GM12878 (cell line): Measurements from ENCODE around the gene ZBTB38. TPM values are rescaled to one million over a fixed set of nuclear protein-coding genes. Genes with fewer than 3 reads are reported as not detected.

Source experiments
- ATAC-seq: fragments of 200-7000 bp; cut with Tn5 transposase; 3 replicates; pipeline ENCODE4 v1.9.1; 2020; ENCODE audit warnings: mild to moderate bottlenecking, moderate library complexity
- BruUV-seq: library from RNA; stranded (reverse); fragments of 400-500 nt; replicated peaks from 2 replicates; lab custom pipeline; 2021; lab: Mats Ljungman, UMichigan
- CTCF ChIA-PET: fragments of 300-600 bp; sonication (Branson Sonifier 250); formaldehyde crosslinking; extraction: SDS; loops from one replicate; lab custom pipeline; 2021; ENCODE audit warnings: inconsistent platforms; lab: Yijun Ruan, JAX
- POLR2A ChIA-PET: fragments of 350-600 bp; formaldehyde crosslinking; extraction: SDS; loops from one replicate; lab custom pipeline; 2021; ENCODE audit warnings: inconsistent platforms; lab: Charles Lee
- RAD21 ChIA-PET: fragments of 300-600 bp; sonication (Branson Sonifier 250); formaldehyde crosslinking; loops from one replicate; lab custom pipeline; 2023; ENCODE audit warnings: antibody characterized with exemption; ENCODE audit not compliant: unreplicated experiment; lab: Charles Lee
- SMC1A ChIA-PET: fragments of 300-600 bp; sonication (Branson Sonifier 250); formaldehyde crosslinking; loops from one replicate; lab custom pipeline; 2023; ENCODE audit not compliant: unreplicated experiment, uncharacterized antibody; lab: Charles Lee
- DNase-seq: peaks from one replicate; pipeline ENCODE4 v3.0.0-alpha.2; 2011; ENCODE audit warnings: low read depth, low spot score
- FAIRE-seq: peaks from 3 replicates; lab custom pipeline; 2011; peaks lifted over from hg19 to GRCh38; lab: Jason Lieb, UNC
- H2AFZ ChIP-seq: 2 replicates; pipeline ENCODE4 v1.6.0; 2011; ENCODE audit warnings: low read depth, low read length, control low read depth; ENCODE audit not compliant: control insufficient read depth
- H3K27ac ChIP-seq: 2 replicates; pipeline ENCODE4 v1.5.1; 2011; ENCODE audit warnings: control low read depth; ENCODE audit not compliant: control insufficient read depth, insufficient read depth
- H3K27me3 ChIP-seq, 2 experiments: replicated peaks in 1 of 2; 2 replicates each; pipeline versions ENCODE4 v1.6.0 to v1.6.1; 2011; ENCODE audit warnings: low read length in 1 of 2; ENCODE audit not compliant: control insufficient read depth in 2 of 2, insufficient read depth in 2 of 2
- H3K36me3 ChIP-seq, 2 experiments: 2 replicates each; pipeline ENCODE4 v1.5.1; 2011; ENCODE audit warnings: low read length in 1 of 2; ENCODE audit not compliant: control insufficient read depth in 2 of 2, insufficient read depth in 2 of 2
- H3K4me1 ChIP-seq: 2 replicates; pipeline ENCODE4 v1.6.1; 2011; ENCODE audit warnings: mild to moderate bottlenecking, low read length, moderate library complexity, mixed read lengths; ENCODE audit not compliant: control insufficient read depth, insufficient read depth
- H3K4me2 ChIP-seq: 2 replicates; pipeline ENCODE4 v1.6.0; 2011; ENCODE audit warnings: control low read depth; ENCODE audit not compliant: control insufficient read depth, insufficient read depth
- H3K4me3 ChIP-seq: fragments of 200-600 bp; sonication (generic); 2 replicates; pipeline ENCODE4 v1.5.1; 2016
- H3K79me2 ChIP-seq: 2 replicates; pipeline ENCODE4 v1.6.0; 2011; ENCODE audit warnings: low read length; ENCODE audit not compliant: control insufficient read depth, insufficient read depth
- H3K9ac ChIP-seq: 2 replicates; pipeline ENCODE4 v1.8.0; 2011; ENCODE audit warnings: low read length, control low read depth, mixed read lengths; ENCODE audit not compliant: control insufficient read depth, insufficient read depth
- H3K9me3 ChIP-seq: replicated peaks from 3 replicates; pipeline ENCODE4 v1.5.1; 2011; ENCODE audit warnings: mild to moderate bottlenecking, low read length; ENCODE audit not compliant: control insufficient read depth, insufficient read depth
- H4K20me1 ChIP-seq: 2 replicates; pipeline ENCODE4 v1.6.0; 2011; ENCODE audit not compliant: control insufficient read depth, insufficient read depth
- JUNB ChIP-seq: IDR thresholded peaks from 2 replicates; pipeline ENCODE4 v1.6.1; 2016; ENCODE audit warnings: antibody characterized with exemption, mild to moderate bottlenecking
- NR2C1 ChIP-seq: fragments of 450-650 bp; IDR thresholded peaks from 2 replicates; pipeline ENCODE4 v1.6.1; 2017; ENCODE audit warnings: antibody characterized with exemption, mild to moderate bottlenecking, moderate library complexity
- NR2F1 ChIP-seq: fragments of 450-650 bp; conservative IDR thresholded peaks from 2 replicates; pipeline ENCODE4 v1.6.1; 2017; ENCODE audit warnings: mild to moderate bottlenecking
- POLR2A ChIP-seq: IDR thresholded peaks from 2 replicates; pipeline ENCODE4 v1.6.1; 2011; ENCODE audit warnings: low read depth, mild to moderate bottlenecking, low read length
- ZNF687 ChIP-seq: fragments of 450-650 bp; IDR thresholded peaks from 2 replicates; pipeline ENCODE4 v1.6.1; 2017; ENCODE audit warnings: mild to moderate bottlenecking, moderate library complexity
- WGBS: methylation state at CpG from one replicate; pipeline ENCODE4 v1.1.6; 2016; ENCODE audit warnings: low lambda C conversion rate; ENCODE audit not compliant: insufficient replicate concordance, insufficient coverage; ENCODE audit errors: missing lambda C conversion rate; 5-methylcytosine and 5-hydroxymethylcytosine counted together
- in situ Hi-C: fragments of 300-500 bp; cut with MboI; formaldehyde crosslinking; loops from 9 replicates; pipeline ENCODE4 v1.14.3; 2018; ENCODE audit warnings: mixed read lengths
- intact Hi-C: fragments of 100-400 bp; cut with micrococcal nuclease; formaldehyde crosslinking; loops from one replicate; pipeline ENCODE4 v1.14.2; 2022; ENCODE audit not compliant: unreplicated experiment
- polyA plus RNA-seq, 11 experiments: library from polyadenylated mRNA; depleted of rRNA in 4 of 11; unstranded in 6 of 11; stranded (reverse) in 5 of 11; fragments of >200 nt; fragmentation: Nextera tagmentation in 4 of 11; fragmentation: Illumina TruSeq in 1 of 11; extraction: Ambion mirVana in 4 of 11; extraction: Trizol in 1 of 11; gene quantifications; 1 replicate in 1 of 11; 2 replicates in 10 of 11; pipeline versions ENCODE4 v1.2.1 to v1.2.3, GENCODE V29; 2011 to 2016; ENCODE audit warnings: inconsistent platforms in 2 of 11, missing spikeins in 2 of 11, low read depth in 1 of 11
- total RNA-seq, 4 experiments: library from RNA; depleted of rRNA in 3 of 4; stranded (reverse); fragments of >200 nt in 3 of 4; fragmentation: Illumina TruSeq in 1 of 4; extraction: Trizol in 1 of 4; gene quantifications; 2 replicates each; pipeline versions ENCODE4 v1.2.1 to v1.2.3, GENCODE V29; 2013 to 2021

Gene ZBTB38
- total and polyA plus RNA-seq, 10 of the 15 experiments (the other 5 are each of a cell fraction or from before 2014, with no cell fraction given), result 34.2 to 115 (median 88.6) TPM

GRCh38 chr3:141391298-141391990 is 23.1 kb downstream of the ZBTB38 start:
- DNase-seq (no peak), FAIRE-seq (no peak), ATAC-seq (peak; percentile 24)
- Histone ChIP-seq H3K27ac (peak overlapping the region; percentile 56), H3K9ac (peak overlapping the region; percentile 41), H3K36me3 (peaks cover 0 to 6% of the 10 kb centered on the region in 2 experiments; a peak in 2 of 4 replicates), H2AFZ (no peak overlapping the region), H3K9me3 (peaks cover 7% of the 10 kb centered on the region; the same call in 2 of the 3 replicates), H3K27me3 (no peaks in the 10 kb centered on the region), H3K4me2 (peak overlapping the region; percentile 95), H3K79me2 (peaks cover 83% of the 10 kb centered on the region), H3K4me1 (peaks cover 12% of the 10 kb centered on the region), H4K20me1 (no peaks in the 10 kb centered on the region), H3K4me3 (0 out of 2 replicates have a peak overlapping the region, but pooled peaks have one; percentile 3)
- no TSS peak for BruUV-seq
- ChIA-PET CTCF (interaction anchor here (1.1 to 3.7 kb wide), 6 partner anchors 10 to 80 kb away, joined by 3 to 26 read pairs (median 6); no protein-coding TSS in a partner anchor), RAD21 (interaction anchor here (1.0 to 14.4 kb wide), 5 partner anchors 11 to 30 kb away, joined by 3 to 387 read pairs (median 14); no protein-coding TSS in a partner anchor), POLR2A (interaction anchor here (0.9 to 18.5 kb wide), 3 partner anchors 11 to 19 kb away, joined by 3 to 453 read pairs (median 30); no protein-coding TSS in a partner anchor), SMC1A (interaction anchor here (0.9 to 19.8 kb wide), 10 partner anchors 8 to 63 kb away, joined by 3 to 573 read pairs (median 6); no protein-coding TSS in a partner anchor)
- intact Hi-C loops, result no loop called here
- 14% methylated on average over 4 of the region's 4 CpGs for WGBS
- peak; percentile 67 for TF ChIP-seq ZNF687
- TF ChIP-seq JUNB, result no peak
- peak; percentile 87 for TF ChIP-seq NR2F1
- peak; percentile 89 for TF ChIP-seq NR2C1
- TF ChIP-seq POLR2A, result 0 out of 2 replicates have a peak, but pooled peaks have one; percentile 25
- in situ Hi-C loops, result no loop called here
